ENCODE results near the gene SBF2.
A peak's percentile ranks its signal among the peaks of the same experiment; 100 is the strongest.

The SBF2 gene

GRCh38 chr11:10324474-10324873 is 30.5 kb upstream of the SBF2 start:
- Histone ChIP-seq H3K36me3 (ENCODE audit: control insufficient read depth, insufficient read depth, low read length) (no peaks in the 10 kb centered on the region), H3K9me3 (ENCODE audit: control insufficient read depth, low read length) (no peaks in the 10 kb centered on the region), H3K4me1 (ENCODE audit: control insufficient read depth, insufficient read depth, low read length) (peaks cover 60% of the 10 kb centered on the region), H3K9ac (ENCODE audit: low read length) (no peak overlapping the region), H3K4me3 (ENCODE audit: low read length) (no peak overlapping the region), H3K27me3 (ENCODE audit: control insufficient read depth, insufficient read depth, low read length) (no peaks in the 10 kb centered on the region)

- no peaks in the 10 kb centered on the region for H3K27me3 ChIP-seq (ENCODE audit: control insufficient read depth, insufficient read depth, low read length)
- peak overlapping the region; percentile 11 for H3K9ac ChIP-seq (ENCODE audit: low read length)
- H3K4me1 ChIP-seq (ENCODE audit: control insufficient read depth, insufficient read depth, low read length), result peaks cover 59% of the 10 kb centered on the region
- H3K36me3 ChIP-seq (ENCODE audit: control insufficient read depth, insufficient read depth, low read length), result no peaks in the 10 kb centered on the region
- H3K9me3 ChIP-seq (ENCODE audit: control insufficient read depth, low read length), result no peaks in the 10 kb centered on the region
- H3K4me3 ChIP-seq (ENCODE audit: low read length), result no peak overlapping the region
Measured at GRCh38 chr11:10323793-10324170, 29.8 kb upstream of the SBF2 start.

GRCh38 chr11:10322830-10323792 is 29.1 kb upstream of the SBF2 start:
- Histone ChIP-seq H3K4me3 (ENCODE audit: low read length) (no peak overlapping the region), H3K9ac (ENCODE audit: low read length) (no peak overlapping the region), H3K4me1 (ENCODE audit: control insufficient read depth, insufficient read depth, low read length) (peaks cover 53% of the 10 kb centered on the region), H3K27me3 (ENCODE audit: control insufficient read depth, insufficient read depth, low read length) (no peaks in the 10 kb centered on the region), H3K9me3 (ENCODE audit: control insufficient read depth, low read length) (no peaks in the 10 kb centered on the region), H3K36me3 (ENCODE audit: control insufficient read depth, insufficient read depth, low read length) (no peaks in the 10 kb centered on the region)

- peaks cover 46% of the 10 kb centered on the region for H3K4me1 ChIP-seq (ENCODE audit: control insufficient read depth, insufficient read depth, low read length)
- H3K4me3 ChIP-seq (ENCODE audit: low read length), result no peak overlapping the region
- no peak overlapping the region for H3K9ac ChIP-seq (ENCODE audit: low read length)
- no peaks in the 10 kb centered on the region for H3K36me3 ChIP-seq (ENCODE audit: control insufficient read depth, insufficient read depth, low read length)
- no peaks in the 10 kb centered on the region for H3K9me3 ChIP-seq (ENCODE audit: control insufficient read depth, low read length)
- H3K27me3 ChIP-seq (ENCODE audit: control insufficient read depth, insufficient read depth, low read length), result no peaks in the 10 kb centered on the region
Measured at GRCh38 chr11:10322401-10322800, 28.4 kb upstream of the SBF2 start.

GRCh38 chr11:10320736-10321465 is 26.9 kb upstream of the SBF2 start:
- no peaks in the 10 kb centered on the region for H3K36me3 ChIP-seq (ENCODE audit: control insufficient read depth, insufficient read depth, low read length)
- no peaks in the 10 kb centered on the region for H3K9me3 ChIP-seq (ENCODE audit: control insufficient read depth, low read length)
- no peak overlapping the region for H3K9ac ChIP-seq (ENCODE audit: low read length)
- no peaks in the 10 kb centered on the region for H3K27me3 ChIP-seq (ENCODE audit: control insufficient read depth, insufficient read depth, low read length)
- no peak overlapping the region for H3K4me3 ChIP-seq (ENCODE audit: low read length)
- H3K4me1 ChIP-seq (ENCODE audit: control insufficient read depth, insufficient read depth, low read length), result peaks cover 31% of the 10 kb centered on the region

- H3K4me1 ChIP-seq (ENCODE audit: control insufficient read depth, insufficient read depth, low read length), result peaks cover 25% of the 10 kb centered on the region
- no peaks in the 10 kb centered on the region for H3K27me3 ChIP-seq (ENCODE audit: control insufficient read depth, insufficient read depth, low read length)
- H3K4me3 ChIP-seq (ENCODE audit: low read length), result no peak overlapping the region
- H3K9ac ChIP-seq (ENCODE audit: low read length), result no peak overlapping the region
- H3K9me3 ChIP-seq (ENCODE audit: control insufficient read depth, low read length), result no peaks in the 10 kb centered on the region
- no peaks in the 10 kb centered on the region for H3K36me3 ChIP-seq (ENCODE audit: control insufficient read depth, insufficient read depth, low read length)
Measured at GRCh38 chr11:10319702-10320558, 25.9 kb upstream of the SBF2 start.

GRCh38 chr11:10318527-10318802 is 24.4 kb upstream of the SBF2 start:
- Histone ChIP-seq H3K4me3 (ENCODE audit: low read length) (no peak overlapping the region), H3K27me3 (ENCODE audit: control insufficient read depth, insufficient read depth, low read length) (no peaks in the 10 kb centered on the region), H3K9ac (ENCODE audit: low read length) (no peak overlapping the region), H3K36me3 (ENCODE audit: control insufficient read depth, insufficient read depth, low read length) (no peaks in the 10 kb centered on the region), H3K4me1 (ENCODE audit: control insufficient read depth, insufficient read depth, low read length) (peaks cover 13% of the 10 kb centered on the region), H3K9me3 (ENCODE audit: control insufficient read depth, low read length) (no peaks in the 10 kb centered on the region)

GRCh38 chr11:10317776-10318526 is 23.9 kb upstream of the SBF2 start:
- H3K36me3 ChIP-seq (ENCODE audit: control insufficient read depth, insufficient read depth, low read length), result no peaks in the 10 kb centered on the region
- no peaks in the 10 kb centered on the region for H3K27me3 ChIP-seq (ENCODE audit: control insufficient read depth, insufficient read depth, low read length)
- no peak overlapping the region for H3K4me3 ChIP-seq (ENCODE audit: low read length)
- no peak overlapping the region for H3K9ac ChIP-seq (ENCODE audit: low read length)
- H3K9me3 ChIP-seq (ENCODE audit: control insufficient read depth, low read length), result no peaks in the 10 kb centered on the region
- H3K4me1 ChIP-seq (ENCODE audit: control insufficient read depth, insufficient read depth, low read length), result peaks cover 8% of the 10 kb centered on the region

GRCh38 chr11:10317151-10317755 is 23.2 kb upstream of the SBF2 start:
- Histone ChIP-seq H3K9ac (ENCODE audit: low read length) (no peak overlapping the region), H3K4me1 (ENCODE audit: control insufficient read depth, insufficient read depth, low read length) (peaks cover under 1% of the 10 kb centered on the region), H3K9me3 (ENCODE audit: control insufficient read depth, low read length) (no peaks in the 10 kb centered on the region), H3K36me3 (ENCODE audit: control insufficient read depth, insufficient read depth, low read length) (no peaks in the 10 kb centered on the region), H3K27me3 (ENCODE audit: control insufficient read depth, insufficient read depth, low read length) (no peaks in the 10 kb centered on the region), H3K4me3 (ENCODE audit: low read length) (no peak overlapping the region)

GRCh38 chr11:10315083-10315482 is 21.1 kb upstream of the SBF2 start:
- H3K4me1 ChIP-seq (ENCODE audit: control insufficient read depth, insufficient read depth, low read length), result peaks cover 6% of the 10 kb centered on the region
- no peak overlapping the region for H3K9ac ChIP-seq (ENCODE audit: low read length)
- H3K36me3 ChIP-seq (ENCODE audit: control insufficient read depth, insufficient read depth, low read length), result no peaks in the 10 kb centered on the region
- no peaks in the 10 kb centered on the region for H3K9me3 ChIP-seq (ENCODE audit: control insufficient read depth, low read length)
- no peak overlapping the region for H3K4me3 ChIP-seq (ENCODE audit: low read length)
- no peaks in the 10 kb centered on the region for H3K27me3 ChIP-seq (ENCODE audit: control insufficient read depth, insufficient read depth, low read length)
